Activated T-cell treated with anti-CD3 and anti-CD28 coated beads for 1 hour (primary cell): ENCODE results near the gene CSTF2T.

ENCODE experiments used
- DNase-seq: peaks from one replicate; pipeline ENCODE4 v3.0.0-alpha.2; 2020; ENCODE audit warnings: low read depth

The CSTF2T gene

GRCh38 chr10:51649064-51649463 is 50.3 kb downstream of the CSTF2T start:
- DNase-seq: no peak
